C4-2B (cell line): ENCODE results near the gene DPYSL5.
"Not testable (repeated sequence)": the region's sequence is repeated elsewhere in the genome, so short reads cannot be mapped to it uniquely, and the experiment has no call there.

ENCODE experiments used
- ZFX ChIP-seq: fragments of 450-650 bp; IDR thresholded peaks from 2 replicates; pipeline ENCODE4 v1.6.1; 2017
- TF ChIP-seq, protein P1 (sequence below): fragments of 450-650 bp; conservative IDR thresholded peaks from 2 replicates; pipeline ENCODE4 v1.5.1; 2017; ENCODE audit warnings: mild to moderate bottlenecking

DNA sequence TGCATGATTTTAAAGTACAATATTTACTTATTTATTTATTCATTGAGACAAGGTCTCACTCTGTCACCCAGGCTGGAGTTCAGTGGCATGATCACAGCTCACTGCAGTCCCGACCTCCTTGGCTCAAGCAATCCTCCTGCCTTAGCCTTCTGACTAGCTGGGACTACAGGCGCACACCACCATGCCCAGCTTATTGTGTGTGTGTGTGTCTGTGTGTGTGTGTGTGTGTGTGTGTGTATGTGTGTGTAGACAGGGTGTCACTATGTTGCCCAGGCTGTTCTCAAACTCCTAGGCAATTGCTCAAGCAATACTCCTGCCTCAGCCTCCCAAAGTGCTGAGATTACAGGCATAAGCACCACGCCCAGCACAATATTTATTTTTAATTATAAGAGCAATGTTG is 34.3 kb downstream of the DPYSL5 start:
- TF ChIP-seq, protein P1, sequence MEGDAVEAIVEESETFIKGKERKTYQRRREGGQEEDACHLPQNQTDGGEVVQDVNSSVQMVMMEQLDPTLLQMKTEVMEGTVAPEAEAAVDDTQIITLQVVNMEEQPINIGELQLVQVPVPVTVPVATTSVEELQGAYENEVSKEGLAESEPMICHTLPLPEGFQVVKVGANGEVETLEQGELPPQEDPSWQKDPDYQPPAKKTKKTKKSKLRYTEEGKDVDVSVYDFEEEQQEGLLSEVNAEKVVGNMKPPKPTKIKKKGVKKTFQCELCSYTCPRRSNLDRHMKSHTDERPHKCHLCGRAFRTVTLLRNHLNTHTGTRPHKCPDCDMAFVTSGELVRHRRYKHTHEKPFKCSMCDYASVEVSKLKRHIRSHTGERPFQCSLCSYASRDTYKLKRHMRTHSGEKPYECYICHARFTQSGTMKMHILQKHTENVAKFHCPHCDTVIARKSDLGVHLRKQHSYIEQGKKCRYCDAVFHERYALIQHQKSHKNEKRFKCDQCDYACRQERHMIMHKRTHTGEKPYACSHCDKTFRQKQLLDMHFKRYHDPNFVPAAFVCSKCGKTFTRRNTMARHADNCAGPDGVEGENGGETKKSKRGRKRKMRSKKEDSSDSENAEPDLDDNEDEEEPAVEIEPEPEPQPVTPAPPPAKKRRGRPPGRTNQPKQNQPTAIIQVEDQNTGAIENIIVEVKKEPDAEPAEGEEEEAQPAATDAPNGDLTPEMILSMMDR = not testable (repeated sequence)
- TF ChIP-seq ZFX = not testable (repeated sequence)
